DOHH2 (cell line): ENCODE measurements around the gene CNOT6.

Experiments used
- H3F3A ChIP-seq: fragments of 200-600 bp; sonication (generic), shearing (Covaris generic); 2 replicates; pipeline ENCODE4 v1.6.0; 2016; ENCODE audit warnings: antibody characterized with exemption, mild to moderate bottlenecking; ENCODE audit not compliant: control insufficient read depth, insufficient read depth
- H3K27ac ChIP-seq: fragments of 200-600 bp; sonication (generic); 2 replicates; pipeline ENCODE4 v1.5.1; 2014; ENCODE audit warnings: low read depth, mild to moderate bottlenecking, low read length, moderate library complexity
- H3K27me3 ChIP-seq: fragments of 200-600 bp; sonication (generic); 2 replicates; pipeline ENCODE4 v1.6.1; 2014; ENCODE audit warnings: mild to moderate bottlenecking, low read length, mixed read lengths; ENCODE audit not compliant: control insufficient read depth
- H3K36me3 ChIP-seq: fragments of 200-600 bp; sonication (generic); 2 replicates; pipeline ENCODE4 v1.6.1; 2014; ENCODE audit warnings: mild to moderate bottlenecking, low read length, moderate library complexity, mixed read lengths; ENCODE audit not compliant: control insufficient read depth
- H3K4me1 ChIP-seq: fragments of 200-600 bp; sonication (generic); 2 replicates; pipeline ENCODE4 v1.6.1; 2014; ENCODE audit warnings: mild to moderate bottlenecking, low read length, mixed read lengths; ENCODE audit not compliant: control insufficient read depth
- H3K4me2 ChIP-seq: fragments of 200-600 bp; sonication (generic); 2 replicates; pipeline ENCODE4 v1.6.0; 2014; ENCODE audit warnings: mild to moderate bottlenecking, low read length, moderate library complexity
- H3K4me3 ChIP-seq: fragments of 200-600 bp; sonication (generic); 2 replicates; pipeline ENCODE4 v1.5.1; 2014; ENCODE audit warnings: mild to moderate bottlenecking, low read length, mixed read lengths
- H3K79me2 ChIP-seq: fragments of 200-600 bp; sonication (generic); 2 replicates; pipeline ENCODE4 v1.6.1; 2014; ENCODE audit warnings: mild to moderate bottlenecking, low read length, mixed read lengths; ENCODE audit not compliant: control insufficient read depth
- H3K9me2 ChIP-seq: fragments of 200-600 bp; sonication (generic); replicated peaks from 2 replicates; pipeline ENCODE4 v1.6.1; 2014; ENCODE audit warnings: mild to moderate bottlenecking, low read length, mixed read lengths; ENCODE audit not compliant: control insufficient read depth
- H3K9me3 ChIP-seq: fragments of 200-600 bp; sonication (generic); 2 replicates; pipeline ENCODE4 v1.6.1; 2014; ENCODE audit warnings: antibody characterized with exemption, low read length, mixed read lengths; ENCODE audit not compliant: control insufficient read depth, insufficient read depth
- H4K20me1 ChIP-seq: fragments of 200-600 bp; sonication (generic); 2 replicates; pipeline ENCODE4 v1.6.0; 2014; ENCODE audit warnings: low read depth, mild to moderate bottlenecking, antibody characterized with exemption, low read length, moderate library complexity; ENCODE audit not compliant: control insufficient read depth, insufficient read depth
- EZH2phosphoT487 ChIP-seq: fragments of 200-600 bp; sonication (generic); IDR thresholded peaks from 2 replicates; pipeline ENCODE4 v1.6.1; 2017; ENCODE audit warnings: borderline replicate concordance, mild to moderate bottlenecking, antibody characterized with exemption, low read length, moderate library complexity, mixed read lengths
- TF ChIP-seq, protein P1 (sequence below): fragments of 200-600 bp; sonication (generic); IDR thresholded peaks from one replicate; pipeline ENCODE4 v1.5.1; 2014; ENCODE audit warnings: antibody characterized with exemption, mild to moderate bottlenecking, low read depth, low read length; ENCODE audit not compliant: poor library complexity, severe bottlenecking

The CNOT6 gene

GRCh38 chr5:180461303-180461702 lies 32.9 kb upstream of the CNOT6 start:
- Histone ChIP-seq H3K27ac (no peak overlapping the region), H3K9me3 (no peaks in the 10 kb centered on the region)

GRCh38 chr5:180463216-180463900 lies 30.8 kb upstream of the CNOT6 start:
- Histone ChIP-seq H3K9me2 (no peaks in the 10 kb centered on the region), H3K4me2 (no peak overlapping the region), H3K27me3 (no peaks in the 10 kb centered on the region), H3K9me3 (no peaks in the 10 kb centered on the region), H3K36me3 (no peaks in the 10 kb centered on the region), H3K79me2 (no peaks in the 10 kb centered on the region), H3F3A (no peaks in the 10 kb centered on the region), H3K4me3 (no peak overlapping the region), H3K4me1 (no peaks in the 10 kb centered on the region), H4K20me1 (no peaks in the 10 kb centered on the region), H3K27ac (no peak overlapping the region)
- no peak for TF ChIP-seq EZH2phosphoT487
- TF ChIP-seq, protein P1, sequence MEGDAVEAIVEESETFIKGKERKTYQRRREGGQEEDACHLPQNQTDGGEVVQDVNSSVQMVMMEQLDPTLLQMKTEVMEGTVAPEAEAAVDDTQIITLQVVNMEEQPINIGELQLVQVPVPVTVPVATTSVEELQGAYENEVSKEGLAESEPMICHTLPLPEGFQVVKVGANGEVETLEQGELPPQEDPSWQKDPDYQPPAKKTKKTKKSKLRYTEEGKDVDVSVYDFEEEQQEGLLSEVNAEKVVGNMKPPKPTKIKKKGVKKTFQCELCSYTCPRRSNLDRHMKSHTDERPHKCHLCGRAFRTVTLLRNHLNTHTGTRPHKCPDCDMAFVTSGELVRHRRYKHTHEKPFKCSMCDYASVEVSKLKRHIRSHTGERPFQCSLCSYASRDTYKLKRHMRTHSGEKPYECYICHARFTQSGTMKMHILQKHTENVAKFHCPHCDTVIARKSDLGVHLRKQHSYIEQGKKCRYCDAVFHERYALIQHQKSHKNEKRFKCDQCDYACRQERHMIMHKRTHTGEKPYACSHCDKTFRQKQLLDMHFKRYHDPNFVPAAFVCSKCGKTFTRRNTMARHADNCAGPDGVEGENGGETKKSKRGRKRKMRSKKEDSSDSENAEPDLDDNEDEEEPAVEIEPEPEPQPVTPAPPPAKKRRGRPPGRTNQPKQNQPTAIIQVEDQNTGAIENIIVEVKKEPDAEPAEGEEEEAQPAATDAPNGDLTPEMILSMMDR: no peak

More at GRCh38 chr5:180461303-180461702, 32.9 kb upstream of the CNOT6 start:
- no peaks in the 10 kb centered on the region for H3K27me3 ChIP-seq
- no peaks in the 10 kb centered on the region for H3K4me1 ChIP-seq
- H4K20me1 ChIP-seq: no peaks in the 10 kb centered on the region
- no peak overlapping the region for H3K4me2 ChIP-seq
- H3F3A ChIP-seq: no peaks in the 10 kb centered on the region
- H3K4me3 ChIP-seq: no peak overlapping the region
- no peaks in the 10 kb centered on the region for H3K79me2 ChIP-seq
- TF ChIP-seq, protein P1: no peak
- no peak for TF ChIP-seq EZH2phosphoT487
- H3K9me2 ChIP-seq: no peaks in the 10 kb centered on the region
- no peaks in the 10 kb centered on the region for H3K36me3 ChIP-seq

DNA sequence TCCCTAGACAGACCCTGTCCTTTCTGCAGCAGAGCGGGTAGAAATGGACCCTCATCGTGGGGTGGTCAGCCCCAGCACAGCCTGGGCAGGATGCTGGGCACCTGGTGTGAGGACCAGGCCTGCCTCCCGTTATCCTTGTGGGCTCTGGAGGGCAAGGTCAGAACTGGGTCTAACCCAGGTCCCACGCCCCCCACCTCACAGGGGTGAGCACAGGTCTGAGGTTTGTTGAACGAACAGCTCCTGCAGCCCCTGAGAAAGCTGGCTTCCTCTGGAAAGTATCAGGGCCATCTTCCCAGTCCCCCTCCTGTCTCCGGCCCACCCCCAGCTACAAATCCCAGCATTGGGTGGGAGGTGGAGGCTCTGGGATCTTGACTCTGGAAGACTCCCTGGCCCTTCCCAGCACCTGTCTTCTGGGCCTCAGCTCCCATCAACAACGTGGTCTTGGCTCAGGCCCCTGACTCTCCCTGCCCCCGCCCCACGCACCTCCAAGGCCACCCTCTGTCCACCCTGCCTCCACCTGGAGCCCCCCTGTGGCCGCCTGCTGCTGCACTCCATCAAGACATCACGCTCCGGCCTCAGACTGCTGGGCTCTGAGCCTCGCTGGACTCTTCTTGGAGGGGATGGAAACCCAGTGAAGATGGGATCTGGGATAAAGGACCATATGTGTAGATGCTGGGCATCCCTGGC lies 30.1 kb upstream of the CNOT6 start:
- no peaks in the 10 kb centered on the region for H3K27me3 ChIP-seq
- H3K9me3 ChIP-seq: no peaks in the 10 kb centered on the region
- H3K9me2 ChIP-seq: no peaks in the 10 kb centered on the region
- H3K27ac ChIP-seq: no peak overlapping the region
- TF ChIP-seq EZH2phosphoT487: no peak
- TF ChIP-seq, protein P1: no peak
- no peak overlapping the region for H3K4me2 ChIP-seq
- no peaks in the 10 kb centered on the region for H3K4me1 ChIP-seq
- H4K20me1 ChIP-seq: no peaks in the 10 kb centered on the region
- no peaks in the 10 kb centered on the region for H3K79me2 ChIP-seq
- H3K4me3 ChIP-seq: no peak overlapping the region
- no peaks in the 10 kb centered on the region for H3K36me3 ChIP-seq
- H3F3A ChIP-seq: no peaks in the 10 kb centered on the region
